Parathyroid adenoma (tissue), 2 donors: ENCODE data around the gene GAA.

ENCODE experiments used
- H2AFZ ChIP-seq: fragments of 300-600 bp; sonication (generic); one replicate; pipeline ENCODE4 v1.7.0; 2017; ENCODE audit warnings: antibody characterized with exemption, mild to moderate bottlenecking
- H3K27ac ChIP-seq: fragments of 300-600 bp; sonication (generic); one replicate; pipeline ENCODE4 v1.7.0; 2017
- H3K27me3 ChIP-seq: fragments of 300-600 bp; sonication (generic); one replicate; pipeline ENCODE4 v1.7.0; 2017; ENCODE audit warnings: low read length; ENCODE audit not compliant: control insufficient read depth, insufficient read depth
- H3K36me3 ChIP-seq: fragments of 300-600 bp; sonication (generic); one replicate; pipeline ENCODE4 v1.7.0; 2017; ENCODE audit warnings: low read length; ENCODE audit not compliant: control insufficient read depth, insufficient read depth
- H3K4me1 ChIP-seq: fragments of 300-600 bp; sonication (generic); one replicate; pipeline ENCODE4 v1.7.0; 2017; ENCODE audit warnings: control low read depth
- H3K4me2 ChIP-seq: fragments of 300-600 bp; sonication (generic); one replicate; pipeline ENCODE4 v1.7.0; 2017; ENCODE audit warnings: low read length
- H3K4me3 ChIP-seq: fragments of 300-600 bp; sonication (generic); one replicate; pipeline ENCODE4 v1.7.0; 2017; ENCODE audit warnings: low read depth, low read length
- H3K79me2 ChIP-seq: fragments of 300-600 bp; sonication (generic); one replicate; pipeline ENCODE4 v1.7.0; 2017; ENCODE audit warnings: control low read depth
- H3K9ac ChIP-seq: fragments of 300-600 bp; sonication (generic); one replicate; pipeline ENCODE4 v1.7.0; 2017; ENCODE audit warnings: mild to moderate bottlenecking
- H3K9me3 ChIP-seq: fragments of 300-600 bp; sonication (generic); one replicate; pipeline ENCODE4 v1.7.0; 2017; ENCODE audit warnings: low read length; ENCODE audit not compliant: control insufficient read depth
- TF ChIP-seq, protein P1 (sequence below): fragments of 300-600 bp; sonication (generic); IDR thresholded peaks from one replicate; pipeline ENCODE4 v1.7.0; 2017; ENCODE audit warnings: antibody characterized with exemption, mild to moderate bottlenecking
- donor health status: primary hyperparathyroidism.

GAA gene

DNA sequence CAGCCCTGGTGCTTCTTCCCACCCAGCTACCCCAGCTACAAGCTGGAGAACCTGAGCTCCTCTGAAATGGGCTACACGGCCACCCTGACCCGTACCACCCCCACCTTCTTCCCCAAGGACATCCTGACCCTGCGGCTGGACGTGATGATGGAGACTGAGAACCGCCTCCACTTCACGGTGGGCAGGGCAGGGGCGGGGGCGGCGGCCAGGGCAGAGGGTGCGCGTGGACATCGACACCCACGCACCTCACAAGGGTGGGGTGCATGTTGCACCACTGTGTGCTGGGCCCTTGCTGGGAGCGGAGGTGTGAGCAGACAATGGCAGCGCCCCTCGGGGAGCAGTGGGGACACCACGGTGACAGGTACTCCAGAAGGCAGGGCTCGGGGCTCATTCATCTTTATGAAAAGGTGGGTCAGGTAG, 3.6 kb downstream of the GAA start:
- Histone ChIP-seq H3K4me2 (no peak overlapping the region), H3K27ac (no peak overlapping the region), H3K36me3 (no peaks in the 10 kb centered on the region), H3K4me3 (no peak overlapping the region), H3K27me3 (no peaks in the 10 kb centered on the region), H3K9me3 (no peaks in the 10 kb centered on the region), H3K4me1 (peaks cover 5% of the 10 kb centered on the region), H3K9ac (no peak overlapping the region), H3K79me2 (no peaks in the 10 kb centered on the region), H2AFZ (no peak overlapping the region)
- TF ChIP-seq, protein P1, sequence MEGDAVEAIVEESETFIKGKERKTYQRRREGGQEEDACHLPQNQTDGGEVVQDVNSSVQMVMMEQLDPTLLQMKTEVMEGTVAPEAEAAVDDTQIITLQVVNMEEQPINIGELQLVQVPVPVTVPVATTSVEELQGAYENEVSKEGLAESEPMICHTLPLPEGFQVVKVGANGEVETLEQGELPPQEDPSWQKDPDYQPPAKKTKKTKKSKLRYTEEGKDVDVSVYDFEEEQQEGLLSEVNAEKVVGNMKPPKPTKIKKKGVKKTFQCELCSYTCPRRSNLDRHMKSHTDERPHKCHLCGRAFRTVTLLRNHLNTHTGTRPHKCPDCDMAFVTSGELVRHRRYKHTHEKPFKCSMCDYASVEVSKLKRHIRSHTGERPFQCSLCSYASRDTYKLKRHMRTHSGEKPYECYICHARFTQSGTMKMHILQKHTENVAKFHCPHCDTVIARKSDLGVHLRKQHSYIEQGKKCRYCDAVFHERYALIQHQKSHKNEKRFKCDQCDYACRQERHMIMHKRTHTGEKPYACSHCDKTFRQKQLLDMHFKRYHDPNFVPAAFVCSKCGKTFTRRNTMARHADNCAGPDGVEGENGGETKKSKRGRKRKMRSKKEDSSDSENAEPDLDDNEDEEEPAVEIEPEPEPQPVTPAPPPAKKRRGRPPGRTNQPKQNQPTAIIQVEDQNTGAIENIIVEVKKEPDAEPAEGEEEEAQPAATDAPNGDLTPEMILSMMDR: no peak

DNA sequence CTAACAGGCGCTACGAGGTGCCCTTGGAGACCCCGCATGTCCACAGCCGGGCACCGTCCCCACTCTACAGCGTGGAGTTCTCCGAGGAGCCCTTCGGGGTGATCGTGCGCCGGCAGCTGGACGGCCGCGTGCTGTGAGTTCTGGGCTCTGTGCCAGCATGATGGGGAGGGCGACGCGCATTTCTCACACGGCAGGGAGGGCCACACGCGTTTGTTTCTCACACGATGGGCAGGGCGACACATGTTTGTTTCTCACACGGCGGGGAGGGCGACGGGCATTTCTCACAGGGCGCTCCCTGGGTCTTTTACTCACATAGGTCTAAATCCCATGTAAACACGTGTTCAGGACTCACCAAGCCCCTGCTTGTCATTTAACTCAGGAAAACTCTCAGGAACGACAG, 4.4 kb downstream of the GAA start:
- H3K4me2 ChIP-seq: no peak overlapping the region
- H3K9ac ChIP-seq: no peak overlapping the region
- no peak overlapping the region for H3K27ac ChIP-seq
- no peaks in the 10 kb centered on the region for H3K27me3 ChIP-seq
- H3K9me3 ChIP-seq: no peaks in the 10 kb centered on the region
- no peaks in the 10 kb centered on the region for H3K36me3 ChIP-seq
- H3K4me3 ChIP-seq: no peak overlapping the region
- no peaks in the 10 kb centered on the region for H3K79me2 ChIP-seq
- no peak overlapping the region for H2AFZ ChIP-seq
- H3K4me1 ChIP-seq: peaks cover 5% of the 10 kb centered on the region
- TF ChIP-seq, protein P1: no peak

DNA sequence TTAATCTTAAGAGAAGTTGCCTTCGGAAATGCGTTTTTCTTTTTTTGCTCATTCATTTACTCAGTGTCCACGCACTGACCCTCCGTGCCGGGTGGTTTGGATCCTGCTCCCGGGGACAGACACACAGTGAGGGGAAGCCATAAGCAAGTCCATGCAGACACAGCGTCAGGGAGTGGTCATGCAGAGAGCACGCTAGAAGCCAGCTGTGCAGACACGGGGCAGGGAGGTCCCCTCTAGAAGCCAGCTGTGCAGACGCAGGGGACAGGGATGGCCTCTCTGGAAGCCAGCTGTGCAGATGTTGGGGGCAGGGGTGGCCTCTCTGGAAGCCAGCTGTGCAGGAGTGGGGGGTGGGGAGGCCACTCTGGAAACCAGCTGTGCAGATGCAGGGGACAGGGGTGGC, 4.8 kb downstream of the GAA start:
- no peaks in the 10 kb centered on the region for H3K79me2 ChIP-seq
- no peaks in the 10 kb centered on the region for H3K36me3 ChIP-seq
- H3K27ac ChIP-seq: no peak overlapping the region
- no peaks in the 10 kb centered on the region for H3K27me3 ChIP-seq
- no peak overlapping the region for H2AFZ ChIP-seq
- H3K4me1 ChIP-seq: peaks cover 5% of the 10 kb centered on the region
- no peak overlapping the region for H3K9ac ChIP-seq
- no peaks in the 10 kb centered on the region for H3K9me3 ChIP-seq
- H3K4me3 ChIP-seq: no peak overlapping the region
- TF ChIP-seq, protein P1: no peak
- H3K4me2 ChIP-seq: no peak overlapping the region

DNA sequence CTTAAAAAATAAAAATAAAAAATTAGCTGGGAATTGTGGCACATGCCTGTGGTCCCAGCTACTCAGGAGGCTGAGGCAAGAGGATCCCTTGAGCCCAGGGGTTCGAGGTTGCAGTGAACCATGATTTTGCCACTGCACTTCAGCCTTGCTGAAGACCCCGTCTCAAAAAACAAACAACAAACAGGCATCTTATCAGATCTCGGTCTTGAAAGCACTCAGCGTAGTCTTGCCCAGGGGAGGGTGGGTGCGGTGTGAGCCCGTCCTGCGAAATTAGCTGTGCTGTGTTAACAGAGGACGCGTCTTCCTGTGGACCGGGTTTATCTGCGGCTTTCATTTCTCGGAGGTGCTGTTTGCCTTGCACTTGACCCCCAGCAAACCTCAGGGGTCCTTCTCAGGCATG, 5.4 kb downstream of the GAA start:
- Histone ChIP-seq H3K4me1 (peaks cover 5% of the 10 kb centered on the region), H3K4me2 (no peak overlapping the region), H3K4me3 (no peak overlapping the region), H3K27me3 (no peaks in the 10 kb centered on the region), H3K9me3 (no peaks in the 10 kb centered on the region), H3K9ac (no peak overlapping the region), H3K79me2 (no peaks in the 10 kb centered on the region), H2AFZ (no peak overlapping the region), H3K27ac (no peak overlapping the region), H3K36me3 (no peaks in the 10 kb centered on the region)
- TF ChIP-seq, protein P1: no peak

GRCh38 chr17:80107231-80108021, 6.0 kb downstream of the GAA start:
- no peaks in the 10 kb centered on the region for H3K27me3 ChIP-seq
- H3K9me3 ChIP-seq: no peaks in the 10 kb centered on the region
- H3K27ac ChIP-seq: no peak overlapping the region
- no peak overlapping the region for H2AFZ ChIP-seq
- TF ChIP-seq, protein P1: no peak
- H3K4me1 ChIP-seq: no peaks in the 10 kb centered on the region
- H3K36me3 ChIP-seq: no peaks in the 10 kb centered on the region
- no peaks in the 10 kb centered on the region for H3K79me2 ChIP-seq
- H3K9ac ChIP-seq: no peak overlapping the region
- H3K4me3 ChIP-seq: no peak overlapping the region
- H3K4me2 ChIP-seq: no peak overlapping the region
